Gastrocnemius medialis (tissue), 4 donors: ENCODE results near the gene DBH. TPM values are rescaled to one million over a fixed set of nuclear protein-coding genes. Genes with fewer than 3 reads are reported as not detected.

ENCODE experiments used
- ATAC-seq, 2 donors: fragments of 150-250 bp; one replicate each; pipeline ENCODE4 v1.9.1; 2016
- DNase-seq, 2 donors: peaks; one replicate each; pipeline ENCODE4 v3.0.0-alpha.2; 2019
- H3K27ac ChIP-seq, 4 donors: fragments of 200-600 bp; sonication (generic); 1 replicate in 1 of 4; 2 replicates in 3 of 4; pipeline ENCODE4 v1.5.1; 2016 to 2018; ENCODE audit warnings: mild to moderate bottlenecking in 2 of 4, moderate library complexity in 1 of 4
- H3K27me3 ChIP-seq, 3 donors: fragments of 200-600 bp; sonication (generic) in 2 of 3; 1 replicate in 1 of 3; 2 replicates in 2 of 3; pipeline versions ENCODE4 v1.5.1 to v1.6.0; 2016 to 2019; ENCODE audit warnings: mild to moderate bottlenecking in 1 of 3, moderate library complexity in 1 of 3
- H3K36me3 ChIP-seq, 2 donors: fragments of 200-600 bp; sonication (generic) in 1 of 2; one replicate each; pipeline ENCODE4 v1.5.1; 2017 to 2018
- H3K4me1 ChIP-seq, 2 donors: fragments of 200-600 bp; sonication (generic) in 1 of 2; one replicate each; pipeline ENCODE4 v1.5.1; 2016 to 2017; ENCODE audit warnings: mild to moderate bottlenecking in 2 of 2
- H3K4me3 ChIP-seq, 4 donors: fragments of 200-600 bp; sonication (generic) in 3 of 4; 1 replicate in 1 of 4; 2 replicates in 3 of 4; pipeline ENCODE4 v1.5.1; 2016 to 2019; ENCODE audit warnings: mild to moderate bottlenecking in 2 of 4
- H3K9me3 ChIP-seq, 3 donors: fragments of 200-600 bp; sonication (generic) in 2 of 3; 1 replicate in 1 of 3; 2 replicates in 2 of 3; pipeline ENCODE4 v1.5.1; 2016 to 2019
- POLR2A ChIP-seq, 2 donors: fragments of 450-650 bp; IDR thresholded peaks; one replicate each; pipeline ENCODE4 v1.6.1; 2017; ENCODE audit warnings: antibody characterized with exemption in 2 of 2, mild to moderate bottlenecking in 2 of 2, moderate library complexity in 2 of 2
- in situ Hi-C, 4 donors: fragments of 200-750 bp; cut with MboI; loops; one replicate each; pipeline versions ENCODE4 v1.15.0 to v1.8.0; 2017; ENCODE audit warnings: low sequenced_read_pairs in 4 of 4
- intact Hi-C: fragments of 100-400 bp; cut with DNase I; formaldehyde crosslinking; loops from one replicate; pipeline ENCODE4 v1.15.1; 2023; ENCODE audit warnings: low total_unique reads
- total RNA-seq, 4 donors: library from RNA; depleted of rRNA; stranded (reverse); fragments of >200 nt; gene quantifications; one replicate each; pipeline versions ENCODE4 v1.1.0 to v1.2.3, GENCODE V29; 2016
- TF ChIP-seq, protein P1 (sequence below), 5 experiments: fragments of 450-650 bp in 3 of 5; fragments of 200-600 bp in 2 of 5; sonication (generic) in 2 of 5; IDR thresholded peaks in 4 of 5; conservative IDR thresholded peaks in 1 of 5; 1 replicate in 4 of 5; 2 replicates in 1 of 5; pipeline ENCODE4 v1.5.1; 2016 to 2019; ENCODE audit warnings: antibody characterized with exemption in 5 of 5, mild to moderate bottlenecking in 3 of 5, moderate library complexity in 3 of 5

The DBH gene
- total RNA-seq, 4 donors from 2014 or later = not detected

DNA sequence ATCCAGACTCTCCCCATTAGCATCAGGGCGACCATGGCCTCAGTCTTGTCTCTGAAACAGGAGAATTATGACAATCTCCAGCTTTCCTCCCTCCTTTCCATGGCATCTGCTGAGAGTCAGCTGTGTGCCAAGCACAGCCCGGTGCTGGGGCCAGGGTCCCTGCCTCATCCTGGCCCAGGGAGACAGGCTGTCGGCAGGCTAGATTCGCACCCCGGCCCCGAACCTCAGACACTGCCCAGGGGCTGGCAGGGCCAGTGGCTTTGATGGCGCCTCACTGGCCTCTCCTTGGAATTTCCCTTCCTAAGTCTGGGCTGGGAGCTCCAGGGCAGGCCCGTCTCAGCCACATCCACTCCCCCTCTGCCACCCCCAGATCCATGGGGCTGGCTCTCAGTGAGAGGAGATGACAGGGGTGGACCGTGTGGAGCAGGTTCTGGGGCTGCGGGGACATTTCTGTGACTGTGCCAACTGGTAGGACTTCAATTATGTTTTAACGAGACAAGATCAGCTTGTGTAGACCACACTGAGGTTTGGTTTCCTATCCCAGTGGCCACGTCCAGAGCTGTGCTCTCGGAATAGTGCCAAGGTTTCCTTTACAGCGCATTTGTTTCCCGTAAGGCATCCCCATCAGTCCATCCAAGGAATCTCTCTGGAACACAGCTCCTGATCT, 42.4 kb upstream of the DBH start:
- intact Hi-C loops = no loop called here
- Histone ChIP-seq H3K27me3 (peaks cover 6 to 15% (median 7%) of the 10 kb centered on the region in 3 donors), H3K4me1 (no peaks in the 10 kb centered on the region), H3K27ac (no peak overlapping the region), H3K4me3 (no peak overlapping the region), H3K36me3 (no peaks in the 10 kb centered on the region), H3K9me3 (peaks cover 0 to 11% (median 0%) of the 10 kb centered on the region in 3 donors)
- no peak for DNase-seq
- no peak for ATAC-seq
- in situ Hi-C loops = no loop called here
- TF ChIP-seq POLR2A (IDR thresholded peaks at IDR 0.05) = no peak
- TF ChIP-seq, protein P1, sequence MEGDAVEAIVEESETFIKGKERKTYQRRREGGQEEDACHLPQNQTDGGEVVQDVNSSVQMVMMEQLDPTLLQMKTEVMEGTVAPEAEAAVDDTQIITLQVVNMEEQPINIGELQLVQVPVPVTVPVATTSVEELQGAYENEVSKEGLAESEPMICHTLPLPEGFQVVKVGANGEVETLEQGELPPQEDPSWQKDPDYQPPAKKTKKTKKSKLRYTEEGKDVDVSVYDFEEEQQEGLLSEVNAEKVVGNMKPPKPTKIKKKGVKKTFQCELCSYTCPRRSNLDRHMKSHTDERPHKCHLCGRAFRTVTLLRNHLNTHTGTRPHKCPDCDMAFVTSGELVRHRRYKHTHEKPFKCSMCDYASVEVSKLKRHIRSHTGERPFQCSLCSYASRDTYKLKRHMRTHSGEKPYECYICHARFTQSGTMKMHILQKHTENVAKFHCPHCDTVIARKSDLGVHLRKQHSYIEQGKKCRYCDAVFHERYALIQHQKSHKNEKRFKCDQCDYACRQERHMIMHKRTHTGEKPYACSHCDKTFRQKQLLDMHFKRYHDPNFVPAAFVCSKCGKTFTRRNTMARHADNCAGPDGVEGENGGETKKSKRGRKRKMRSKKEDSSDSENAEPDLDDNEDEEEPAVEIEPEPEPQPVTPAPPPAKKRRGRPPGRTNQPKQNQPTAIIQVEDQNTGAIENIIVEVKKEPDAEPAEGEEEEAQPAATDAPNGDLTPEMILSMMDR (IDR thresholded peaks at IDR 0.05 in 4 of 5, conservative IDR thresholded peaks at IDR 0.05 in 1 of 5) = no peak

- no peaks in the 10 kb centered on the region for H3K36me3 ChIP-seq
- H3K4me1 ChIP-seq = no peaks in the 10 kb centered on the region
- no peak overlapping the region for H3K4me3 ChIP-seq
- peaks cover 0 to 11% (median 0%) of the 10 kb centered on the region in 3 donors for H3K9me3 ChIP-seq
- no peak for DNase-seq
- ATAC-seq = no peak
- TF ChIP-seq POLR2A (IDR thresholded peaks at IDR 0.05) = no peak
- TF ChIP-seq, protein P1 (IDR thresholded peaks at IDR 0.05 in 4 of 5, conservative IDR thresholded peaks at IDR 0.05 in 1 of 5) = no peak
- in situ Hi-C loops = no loop called here
- H3K27me3 ChIP-seq = peaks cover 4 to 10% (median 6%) of the 10 kb centered on the region in 3 donors
- H3K27ac ChIP-seq = no peak overlapping the region
- intact Hi-C loops = no loop called here
These were observed 41.9 kb upstream of the DBH start for GRCh38 chr9:133594310-133594709.

DNA sequence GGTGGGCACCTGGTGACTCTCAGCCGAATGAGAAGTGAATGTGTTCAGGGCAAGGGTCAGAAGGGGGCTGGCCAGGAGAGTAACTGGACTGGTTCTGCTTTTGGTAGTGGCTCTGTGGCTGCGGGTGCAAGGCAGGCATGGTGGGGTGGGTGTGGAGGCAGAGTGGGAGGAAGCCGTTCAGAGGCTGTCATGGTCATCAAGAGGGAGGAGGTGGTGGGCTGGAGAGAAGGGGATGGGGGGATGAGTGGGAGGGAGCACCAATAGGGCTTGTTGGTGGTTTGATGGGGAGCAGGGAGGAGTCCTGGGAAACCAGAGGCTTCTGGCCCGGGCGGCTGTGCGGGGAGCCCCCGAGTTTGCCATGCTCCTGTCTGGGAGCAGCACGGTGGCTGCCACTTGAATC, 40.3 kb upstream of the DBH start:
- in situ Hi-C loops = no loop called here
- DNase-seq = no peak

DNA sequence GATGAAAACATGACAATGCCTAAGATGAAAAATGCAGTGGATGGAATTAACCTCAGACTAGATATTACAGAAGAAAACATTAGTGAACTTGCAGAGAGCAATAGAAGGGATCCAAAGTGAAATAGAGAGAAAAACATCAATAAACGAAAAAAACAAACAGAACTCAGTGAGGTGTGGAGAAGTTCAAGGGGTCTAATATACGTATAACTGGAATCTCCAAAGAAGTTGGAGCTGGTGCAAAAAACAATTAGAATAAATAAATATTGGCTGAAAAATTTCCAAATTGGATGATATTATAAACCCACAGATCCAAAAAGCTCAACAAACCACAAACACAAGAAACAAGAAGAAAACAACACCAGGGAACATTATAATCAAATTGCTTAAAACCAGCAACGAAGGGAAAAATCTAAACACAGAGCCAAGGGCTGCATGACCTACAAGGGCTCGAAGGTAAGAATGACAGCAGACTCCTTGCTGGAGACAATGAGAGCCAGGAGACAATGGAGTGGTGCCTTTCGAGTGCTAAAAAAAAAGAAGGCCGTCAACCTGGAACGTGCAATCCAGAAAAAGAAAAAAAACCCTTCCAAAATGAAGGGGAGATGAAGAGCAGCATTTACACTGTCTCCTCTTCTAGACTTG, 38.7 kb upstream of the DBH start:
- TF ChIP-seq, protein P1 (IDR thresholded peaks at IDR 0.05 in 4 of 5, conservative IDR thresholded peaks at IDR 0.05 in 1 of 5) = no peak
- TF ChIP-seq POLR2A (IDR thresholded peaks at IDR 0.05) = no peak
- no peaks in the 10 kb centered on the region for H3K36me3 ChIP-seq
- no peak for DNase-seq
- peaks cover 0 to 11% (median 0%) of the 10 kb centered on the region in 3 donors for H3K9me3 ChIP-seq
- H3K27ac ChIP-seq = no peak overlapping the region
- no peak for ATAC-seq
- intact Hi-C loops (no loop called here), in situ Hi-C loops (no loop called here)
- H3K4me1 ChIP-seq = no peaks in the 10 kb centered on the region
- H3K4me3 ChIP-seq = no peak overlapping the region
- H3K27me3 ChIP-seq = peaks cover 12 to 20% (median 12%) of the 10 kb centered on the region in 3 donors

More for the DNA sequence above, 40.3 kb upstream of the DBH start:
- peaks cover 4 to 9% (median 6%) of the 10 kb centered on the region in 3 donors for H3K27me3 ChIP-seq
- peaks cover 0 to 11% (median 0%) of the 10 kb centered on the region in 3 donors for H3K9me3 ChIP-seq
- TF ChIP-seq, protein P1 (IDR thresholded peaks at IDR 0.05 in 4 of 5, conservative IDR thresholded peaks at IDR 0.05 in 1 of 5) = no peak
- no peak for TF ChIP-seq POLR2A (IDR thresholded peaks at IDR 0.05)
- no peaks in the 10 kb centered on the region for H3K4me1 ChIP-seq
- ATAC-seq = no peak
- no peak overlapping the region for H3K27ac ChIP-seq
- intact Hi-C loops = no loop called here
- no peaks in the 10 kb centered on the region for H3K36me3 ChIP-seq
- H3K4me3 ChIP-seq = no peak overlapping the region
